H9 (cell line): Measurements from ENCODE around the gene GRWD1. TPM values are rescaled to one million over a fixed set of nuclear protein-coding genes. Genes with fewer than 3 reads are reported as not detected.

ENCODE experiments used
- DNase-seq: peaks from one replicate; pipeline ENCODE4 v3.0.0-alpha.2; 2017
- H2AFZ ChIP-seq: one replicate; pipeline ENCODE4 v1.6.1; 2013; ENCODE audit warnings: mild to moderate bottlenecking, low read length, control low read depth, moderate library complexity
- H2AK5ac ChIP-seq: 2 replicates; pipeline ENCODE4 v1.6.1; 2013; ENCODE audit warnings: low read length, control low read depth, mixed read lengths; ENCODE audit not compliant: insufficient read length
- H2BK120ac ChIP-seq: one replicate; pipeline ENCODE4 v1.6.1; 2013; ENCODE audit warnings: low read depth, mild to moderate bottlenecking, low read length, control low read depth, inconsistent platforms; ENCODE audit not compliant: poor library complexity, severe bottlenecking
- H2BK12ac ChIP-seq: 2 replicates; pipeline ENCODE4 v1.6.1; 2013; ENCODE audit warnings: low read length, control low read depth, mixed read lengths, low read depth; ENCODE audit not compliant: insufficient read length
- H2BK15ac ChIP-seq: 2 replicates; pipeline ENCODE4 v1.6.1; 2013; ENCODE audit warnings: low read depth, low read length, control low read depth
- H2BK20ac ChIP-seq: one replicate; pipeline ENCODE4 v1.6.1; 2013; ENCODE audit warnings: low read depth, mild to moderate bottlenecking, low read length, control low read depth, inconsistent platforms; ENCODE audit not compliant: poor library complexity, severe bottlenecking
- H2BK5ac ChIP-seq: 2 replicates; pipeline ENCODE4 v1.6.1; 2013; ENCODE audit warnings: low read length, control low read depth, mixed read lengths; ENCODE audit not compliant: insufficient read length
- H3K14ac ChIP-seq: 2 replicates; pipeline ENCODE4 v1.6.1; 2013; ENCODE audit warnings: low read length, control low read depth; ENCODE audit not compliant: insufficient read depth
- H3K18ac ChIP-seq: 2 replicates; pipeline ENCODE4 v1.6.1; 2013; ENCODE audit warnings: low read depth, mild to moderate bottlenecking, mixed read lengths, low read length, control low read depth; ENCODE audit not compliant: insufficient read length
- H3K23ac ChIP-seq: 2 replicates; pipeline ENCODE4 v1.6.1; 2013; ENCODE audit warnings: low read length, control low read depth, mixed read lengths, low read depth; ENCODE audit not compliant: insufficient read length
- H3K23me2 ChIP-seq: 2 replicates; pipeline ENCODE4 v1.6.1; 2013; ENCODE audit warnings: low read depth, mild to moderate bottlenecking, mixed read lengths, low read length, control low read depth; ENCODE audit not compliant: insufficient read length, poor library complexity, severe bottlenecking
- H3K27ac ChIP-seq: 2 replicates; pipeline ENCODE4 v1.5.1; 2013; ENCODE audit warnings: low read length, control low read depth, mixed read lengths, low read depth; ENCODE audit not compliant: insufficient read length
- H3K27me3 ChIP-seq: 2 replicates; pipeline ENCODE4 v1.6.1; 2013; ENCODE audit warnings: low read length, control low read depth, inconsistent platforms; ENCODE audit not compliant: insufficient read depth
- H3K4ac ChIP-seq: 2 replicates; pipeline ENCODE4 v1.6.1; 2013; ENCODE audit warnings: low read depth, mild to moderate bottlenecking, control low read depth, inconsistent platforms, low read length, moderate library complexity
- H3K4me1 ChIP-seq: 2 replicates; pipeline ENCODE4 v1.6.1; 2013; ENCODE audit warnings: low read length, control low read depth, inconsistent platforms; ENCODE audit not compliant: insufficient read depth
- H3K4me2 ChIP-seq: 2 replicates; pipeline ENCODE4 v1.6.1; 2013; ENCODE audit warnings: low read length, control low read depth, mixed read lengths; ENCODE audit not compliant: insufficient read length, insufficient read depth
- H3K56ac ChIP-seq: 2 replicates; pipeline ENCODE4 v1.6.1; 2013; ENCODE audit warnings: low read depth, mild to moderate bottlenecking, mixed read lengths, low read length, control low read depth; ENCODE audit not compliant: insufficient read length
- H3K79me1 ChIP-seq: 2 replicates; pipeline ENCODE4 v1.6.1; 2013; ENCODE audit warnings: low read depth, mild to moderate bottlenecking, moderate library complexity, low read length, control low read depth, inconsistent platforms; ENCODE audit not compliant: insufficient read depth, poor library complexity, severe bottlenecking
- H3K79me2 ChIP-seq: 2 replicates; pipeline ENCODE4 v1.6.1; 2013; ENCODE audit warnings: low read length, control low read depth, inconsistent platforms; ENCODE audit not compliant: insufficient read depth
- H3K9ac ChIP-seq: 2 replicates; pipeline ENCODE4 v1.6.1; 2013; ENCODE audit warnings: low read length, control low read depth, mixed read lengths; ENCODE audit not compliant: insufficient read length; ENCODE audit errors: extremely low read depth
- H3K9me3 ChIP-seq: one replicate; pipeline ENCODE4 v1.6.1; 2013; ENCODE audit warnings: low read depth, low read length, inconsistent platforms; ENCODE audit not compliant: control insufficient read depth
- H3T11ph ChIP-seq: one replicate; pipeline ENCODE4 v1.6.1; 2013; ENCODE audit warnings: mild to moderate bottlenecking, low read length, control low read depth, inconsistent platforms
- H4K20me1 ChIP-seq: one replicate; pipeline ENCODE4 v1.6.1; 2013; ENCODE audit not compliant: control insufficient read depth, insufficient read length, insufficient read depth
- H4K5ac ChIP-seq: 2 replicates; pipeline ENCODE4 v1.6.1; 2013; ENCODE audit warnings: low read depth, mild to moderate bottlenecking, mixed read lengths, low read length, control low read depth; ENCODE audit not compliant: insufficient read length
- H4K8ac ChIP-seq: replicated peaks from 2 replicates; pipeline ENCODE4 v1.6.1; 2013; ENCODE audit warnings: low read length, control low read depth, mixed read lengths, low read depth; ENCODE audit not compliant: insufficient read length
- H4K91ac ChIP-seq: 2 replicates; pipeline ENCODE4 v1.6.1; 2013; ENCODE audit warnings: low read depth, mild to moderate bottlenecking, moderate library complexity, mixed read lengths, low read length, control low read depth; ENCODE audit not compliant: insufficient read length
- H3K27ac Mint-ChIP-seq, 3 experiments: 2 replicates in 2 of 3; 3 replicates in 1 of 3; pipeline ENCODE4 v1.8.0; 2020 to 2021; ENCODE audit warnings: mixed read lengths in 3 of 3, mild to moderate bottlenecking in 1 of 3, moderate library complexity in 1 of 3
- H3K27me3 Mint-ChIP-seq: 2 replicates; pipeline ENCODE4 v1.8.0; 2021; ENCODE audit warnings: low read depth, mild to moderate bottlenecking, moderate library complexity, mixed read lengths
- H3K36me3 Mint-ChIP-seq, 3 experiments: 2 replicates in 2 of 3; 3 replicates in 1 of 3; pipeline ENCODE4 v1.8.0; 2020 to 2021; ENCODE audit warnings: low read depth in 3 of 3, mixed read lengths in 3 of 3; ENCODE audit not compliant: insufficient read depth in 1 of 3
- H3K4me1 Mint-ChIP-seq, 2 experiments: 2 replicates each; pipeline ENCODE4 v1.8.0; 2020; ENCODE audit warnings: mixed read lengths in 2 of 2
- H3K4me3 Mint-ChIP-seq, 2 experiments: 2 replicates in 1 of 2; 3 replicates in 1 of 2; pipeline ENCODE4 v1.8.0; 2020 to 2021; ENCODE audit warnings: mild to moderate bottlenecking in 2 of 2, mixed read lengths in 2 of 2, moderate library complexity in 1 of 2
- H3K9me3 Mint-ChIP-seq, 2 experiments: 2 replicates in 1 of 2; 3 replicates in 1 of 2; pipeline ENCODE4 v1.8.0; 2020; ENCODE audit warnings: mild to moderate bottlenecking in 2 of 2, mixed read lengths in 2 of 2, moderate library complexity in 1 of 2
- WGBS: extraction: QIAGEN DNeasy Blood & Tissue Kit; methylation state at CpG from one replicate; pipeline ENCODE4 v1.1.7; 2013; ENCODE audit warnings: missing lambda C conversion rate, low lambda C conversion rate, mixed read lengths; ENCODE audit not compliant: insufficient read length; ENCODE audit errors: extremely low coverage; 5-methylcytosine and 5-hydroxymethylcytosine counted together
- total RNA-seq: library from RNA; stranded (reverse); gene quantifications from 2 replicates; pipeline ENCODE4 v1.2.1, GENCODE V29; 2021
- TF ChIP-seq, protein P1 (sequence below): fragments of 200-600 bp; sonication (generic); conservative IDR thresholded peaks from 3 replicates; pipeline ENCODE4 v1.8.0; 2021; ENCODE audit warnings: antibody characterized with exemption, mild to moderate bottlenecking

The GRWD1 gene
- total RNA-seq, 1 experiment from 2014 or later: 92.0 TPM

DNA sequence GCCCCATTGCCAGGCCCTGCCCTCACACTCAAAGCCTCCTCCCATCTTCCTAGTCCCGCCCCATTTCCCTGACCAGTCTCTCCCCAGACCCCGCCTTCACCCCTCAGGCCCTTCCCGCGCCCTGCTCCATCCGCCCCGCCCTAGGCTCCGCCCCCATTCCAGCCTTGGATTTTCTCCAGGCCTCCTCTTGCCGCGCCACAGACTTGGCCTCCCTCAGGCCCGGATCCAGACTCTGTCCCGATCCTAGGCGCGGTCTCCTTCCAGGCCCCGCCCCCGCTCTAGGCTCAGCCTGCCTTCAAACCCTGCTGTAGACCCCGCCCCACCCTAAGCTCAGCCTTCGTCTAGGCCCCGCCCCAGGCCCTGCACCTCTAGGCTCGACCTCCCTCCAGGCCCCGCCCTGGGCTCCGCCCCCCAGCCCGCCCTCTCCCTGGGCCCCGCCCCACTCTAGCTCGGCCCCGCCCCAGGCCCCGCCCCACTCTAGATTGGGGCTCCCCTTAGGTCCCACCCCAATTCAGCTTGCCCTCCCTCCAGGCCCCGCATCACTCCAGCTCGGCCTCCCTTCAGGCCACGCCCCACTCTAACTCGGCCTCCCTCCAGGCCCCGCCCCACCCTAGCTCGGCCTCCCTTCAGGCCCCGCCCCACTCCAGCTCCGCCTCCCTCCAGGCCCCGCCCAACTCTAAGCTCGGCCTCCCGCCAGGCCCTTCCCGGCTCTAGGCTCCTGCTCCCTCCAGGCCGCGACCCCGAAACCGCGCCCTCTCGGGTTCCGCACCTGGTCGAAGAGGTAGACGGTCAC lies 47.3 kb downstream of the GRWD1 start:
- Histone ChIP-seq H3K56ac (no peak overlapping the region), H3T11ph (no peak overlapping the region), H3K4ac (no peak overlapping the region), H3K23me2 (peaks cover 8% of the 10 kb centered on the region), H2BK120ac (no peak overlapping the region), H4K20me1 (no peaks in the 10 kb centered on the region), H3K4me2 (peak overlapping the region; percentile 49), H3K27me3 (no peaks in the 10 kb centered on the region; the same call in 1 of the 2 replicates), H2AK5ac (no peak overlapping the region), H3K79me1 (no peaks in the 10 kb centered on the region), H3K4me1 (no peaks in the 10 kb centered on the region), H2BK5ac (no peak overlapping the region), H2AFZ (no peak overlapping the region), H4K91ac (no peak overlapping the region), H2BK15ac (no peak overlapping the region; the same call in 1 of the 2 replicates), H3K23ac (no peak overlapping the region), H4K5ac (no peak overlapping the region), H2BK20ac (no peak overlapping the region), H3K79me2 (no peaks in the 10 kb centered on the region), H3K9ac (peak overlapping the region; percentile 57), H3K18ac (peak overlapping the region; percentile 72), H2BK12ac (no peak overlapping the region), H3K9me3 (no peaks in the 10 kb centered on the region), H4K8ac (no peak overlapping the region), H3K14ac (peak overlapping the region; percentile 94), H3K27ac (no peak overlapping the region)
- H3K27me3 Mint-ChIP-seq: peaks cover 25% of the 10 kb centered on the region
- WGBS: no CpG with 5 or more reads among the region's 47 CpGs
- TF ChIP-seq, protein P1, sequence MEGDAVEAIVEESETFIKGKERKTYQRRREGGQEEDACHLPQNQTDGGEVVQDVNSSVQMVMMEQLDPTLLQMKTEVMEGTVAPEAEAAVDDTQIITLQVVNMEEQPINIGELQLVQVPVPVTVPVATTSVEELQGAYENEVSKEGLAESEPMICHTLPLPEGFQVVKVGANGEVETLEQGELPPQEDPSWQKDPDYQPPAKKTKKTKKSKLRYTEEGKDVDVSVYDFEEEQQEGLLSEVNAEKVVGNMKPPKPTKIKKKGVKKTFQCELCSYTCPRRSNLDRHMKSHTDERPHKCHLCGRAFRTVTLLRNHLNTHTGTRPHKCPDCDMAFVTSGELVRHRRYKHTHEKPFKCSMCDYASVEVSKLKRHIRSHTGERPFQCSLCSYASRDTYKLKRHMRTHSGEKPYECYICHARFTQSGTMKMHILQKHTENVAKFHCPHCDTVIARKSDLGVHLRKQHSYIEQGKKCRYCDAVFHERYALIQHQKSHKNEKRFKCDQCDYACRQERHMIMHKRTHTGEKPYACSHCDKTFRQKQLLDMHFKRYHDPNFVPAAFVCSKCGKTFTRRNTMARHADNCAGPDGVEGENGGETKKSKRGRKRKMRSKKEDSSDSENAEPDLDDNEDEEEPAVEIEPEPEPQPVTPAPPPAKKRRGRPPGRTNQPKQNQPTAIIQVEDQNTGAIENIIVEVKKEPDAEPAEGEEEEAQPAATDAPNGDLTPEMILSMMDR: no peak
- peak; percentile 99 for DNase-seq
- H3K4me1 Mint-ChIP-seq: peaks cover 24 to 36% of the 10 kb centered on the region in 2 experiments
- peak overlapping the region; percentile 94 to 99 (median 98); a peak in 6 of 7 replicates for H3K27ac Mint-ChIP-seq
- H3K4me3 Mint-ChIP-seq: peak overlapping the region; percentile 67 to 85
- H3K9me3 Mint-ChIP-seq: no peaks in the 10 kb centered on the region; a peak in 2 of 5 replicates
- H3K36me3 Mint-ChIP-seq: peaks cover 0 to 12% (median 0%) of the 10 kb centered on the region in 3 experiments; a peak in 4 of 7 replicates
